RWPE1 (cell line): ENCODE measurements around the gene IL17RD.

ENCODE experiments used
- CTCF ChIA-PET: fragments of 350-600 bp; sonication (Branson Sonifier 250); formaldehyde crosslinking; extraction: SDS; loops from one replicate; lab custom pipeline; 2021; lab: Yijun Ruan, JAX
- POLR2A ChIA-PET: fragments of 400-600 bp; formaldehyde crosslinking; extraction: SDS; loops from one replicate; lab custom pipeline; 2020; ENCODE audit warnings: antibody characterized with exemption; ENCODE audit not compliant: low non-redundant PET; lab: Yijun Ruan, JAX
- DNase-seq: peaks from one replicate; pipeline ENCODE4 v3.0.0; 2012; ENCODE audit warnings: low spot score
- H3K27ac ChIP-seq: fragments of 450-650 bp; 2 replicates; pipeline ENCODE4 v1.5.1; 2017
- CTCF ChIP-seq: fragments of 450-650 bp; conservative IDR thresholded peaks from 2 replicates; pipeline ENCODE4 v1.5.1; 2017; ENCODE audit warnings: low read depth, mild to moderate bottlenecking

Gene IL17RD

GRCh38 chr3:57116501-57116900 is 48.7 kb downstream of the IL17RD start:
- TF ChIP-seq CTCF = no peak
- CTCF ChIA-PET = no interaction called here
- no peak overlapping the region for H3K27ac ChIP-seq
- POLR2A ChIA-PET = no interaction called here
- DNase-seq = no peak

GRCh38 chr3:57112206-57112605 is 52.9 kb downstream of the IL17RD start:
- TF ChIP-seq CTCF = no peak
- CTCF ChIA-PET = no interaction called here
- POLR2A ChIA-PET = no interaction called here
- DNase-seq = no peak
- H3K27ac ChIP-seq = no peak overlapping the region

- ChIA-PET CTCF (no interaction called here), POLR2A (no interaction called here)
- TF ChIP-seq CTCF = no peak
- no peak overlapping the region for H3K27ac ChIP-seq
- DNase-seq = no peak
These were observed 54.4 kb downstream of the IL17RD start for GRCh38 chr3:57110798-57111197.

- no peak for TF ChIP-seq CTCF
- POLR2A ChIA-PET = no interaction called here
- no peak overlapping the region for H3K27ac ChIP-seq
- DNase-seq = no peak
- CTCF ChIA-PET = no interaction called here
These were observed 54.9 kb downstream of the IL17RD start for GRCh38 chr3:57110214-57110613.

GRCh38 chr3:57109437-57110199 is 55.5 kb downstream of the IL17RD start:
- ChIA-PET POLR2A (no interaction called here), CTCF (no interaction called here)
- TF ChIP-seq CTCF = no peak
- H3K27ac ChIP-seq = no peak overlapping the region
- no peak for DNase-seq

GRCh38 chr3:57108684-57109083 is 56.5 kb downstream of the IL17RD start:
- H3K27ac ChIP-seq = no peak overlapping the region
- POLR2A ChIA-PET = no interaction called here
- CTCF ChIA-PET = no interaction called here
- TF ChIP-seq CTCF = no peak
- no peak for DNase-seq
